Liver (tissue), 9 donors: ENCODE measurements around the gene ATP10A. TPM values are rescaled to one million over a fixed set of nuclear protein-coding genes. Genes with fewer than 3 reads are reported as not detected.

Experiments
- DNase-seq: peaks from one replicate; pipeline ENCODE4 v3.0.0-alpha.2; 2017; ENCODE audit warnings: low spot score
- H3K27ac ChIP-seq, 2 donors: one replicate each; pipeline ENCODE4 v1.7.0; 2013; ENCODE audit warnings: inconsistent platforms in 2 of 2, low read length in 2 of 2, control low read depth in 1 of 2, low read depth in 1 of 2, mild to moderate bottlenecking in 1 of 2
- H3K27me3 ChIP-seq, 4 donors: one replicate each; pipeline versions ENCODE4 v1.6.1 to v1.7.0; 2013; ENCODE audit warnings: low read length in 3 of 4, inconsistent platforms in 1 of 4, mild to moderate bottlenecking in 1 of 4, moderate library complexity in 1 of 4; ENCODE audit not compliant: control insufficient read depth in 4 of 4, insufficient read depth in 4 of 4
- H3K36me3 ChIP-seq, 4 donors: one replicate each; pipeline versions ENCODE4 v1.6.1 to v1.7.0; 2013; ENCODE audit warnings: low read length in 3 of 4, mild to moderate bottlenecking in 3 of 4, low read depth in 1 of 4, moderate library complexity in 1 of 4; ENCODE audit not compliant: control insufficient read depth in 4 of 4, insufficient read depth in 3 of 4
- H3K4me1 ChIP-seq, 4 donors: one replicate each; pipeline versions ENCODE4 v1.6.1 to v1.7.0; 2013; ENCODE audit warnings: low read length in 3 of 4, mild to moderate bottlenecking in 3 of 4, moderate library complexity in 1 of 4; ENCODE audit not compliant: control insufficient read depth in 4 of 4, insufficient read depth in 4 of 4
- H3K4me3 ChIP-seq, 3 donors: one replicate each; pipeline versions ENCODE4 v1.6.1 to v1.7.0; 2013; ENCODE audit warnings: low read length in 3 of 3, control low read depth in 1 of 3, low read depth in 1 of 3, mild to moderate bottlenecking in 1 of 3
- H3K9ac ChIP-seq, 2 donors: one replicate each; pipeline ENCODE4 v1.7.0; 2013; ENCODE audit warnings: low read length in 2 of 2, mild to moderate bottlenecking in 2 of 2, moderate library complexity in 2 of 2, control low read depth in 1 of 2, low read depth in 1 of 2
- H3K9me3 ChIP-seq, 4 donors: one replicate each; pipeline versions ENCODE4 v1.6.1 to v1.7.0; 2013; ENCODE audit warnings: low read length in 3 of 4; ENCODE audit not compliant: control insufficient read depth in 4 of 4
- EGR1 ChIP-seq, 2 donors: IDR thresholded peaks; 2 replicates each; pipeline ENCODE4 v1.6.1; 2016 to 2018; ENCODE audit warnings: antibody characterized with exemption in 2 of 2, low read depth in 2 of 2
- FOXA2 ChIP-seq: IDR thresholded peaks from 2 replicates; pipeline ENCODE4 v1.6.1; 2016; ENCODE audit warnings: antibody characterized with exemption
- GABPA ChIP-seq, 2 donors: IDR thresholded peaks in 1 of 2; conservative IDR thresholded peaks in 1 of 2; 2 replicates each; pipeline ENCODE4 v1.6.1; 2016; ENCODE audit warnings: antibody characterized with exemption in 2 of 2, mild to moderate bottlenecking in 1 of 2, moderate library complexity in 1 of 2
- HNF4A ChIP-seq, 2 donors: conservative IDR thresholded peaks; 2 replicates each; pipeline ENCODE4 v1.6.1; 2016; ENCODE audit warnings: antibody characterized with exemption in 2 of 2, mild to moderate bottlenecking in 2 of 2
- JUND ChIP-seq, 2 donors: IDR thresholded peaks; 2 replicates each; pipeline ENCODE4 v1.6.1; 2016; ENCODE audit warnings: antibody characterized with exemption in 2 of 2
- RAD21 ChIP-seq, 2 donors: IDR thresholded peaks; 2 replicates each; pipeline ENCODE4 v1.6.1; 2016; ENCODE audit warnings: antibody characterized with exemption in 2 of 2, mild to moderate bottlenecking in 2 of 2
- RXRA ChIP-seq, 2 donors: IDR thresholded peaks; 2 replicates each; pipeline ENCODE4 v1.6.1; 2017 to 2018; ENCODE audit warnings: antibody characterized with exemption in 2 of 2, mild to moderate bottlenecking in 1 of 2
- SP1 ChIP-seq: IDR thresholded peaks from 2 replicates; pipeline ENCODE4 v1.6.1; 2018; ENCODE audit warnings: antibody characterized with exemption, mild to moderate bottlenecking
- YY1 ChIP-seq: IDR thresholded peaks from 2 replicates; pipeline ENCODE4 v1.6.1; 2016; ENCODE audit warnings: antibody characterized with exemption, mild to moderate bottlenecking
- whole genome bisulfite sequencing: extraction: QIAGEN DNeasy Blood & Tissue Kit; methylation state at CpG from one replicate; pipeline ENCODE4 v1.1.7; 2013; 5-methylcytosine and 5-hydroxymethylcytosine counted together
- polyA plus RNA-seq, 2 donors: library from polyadenylated mRNA; stranded (reverse) in 1 of 2; unstranded in 1 of 2; fragments of 200-250 nt in 1 of 2; fragments of >200 nt in 1 of 2; fragmentation: Nextera tagmentation in 1 of 2; extraction: Ambion mirVana in 1 of 2; gene quantifications; one replicate each; pipeline versions ENCODE4 v1.2.1 to v1.2.3, GENCODE V29; 2013 to 2015
- total RNA-seq, 2 donors: library from RNA; depleted of rRNA; stranded (reverse); fragments of >200 nt; gene quantifications; one replicate each; pipeline ENCODE4 v1.2.3, GENCODE V29; 2014
- TF ChIP-seq, protein P1 (sequence below): IDR thresholded peaks from 2 replicates; pipeline ENCODE4 v1.6.1; 2016; ENCODE audit warnings: antibody characterized with exemption, mild to moderate bottlenecking
- TF ChIP-seq, protein P2 (sequence below): IDR thresholded peaks from 2 replicates; pipeline ENCODE4 v1.6.1; 2016; ENCODE audit warnings: antibody characterized with exemption
- TF ChIP-seq, protein P3 (sequence below): IDR thresholded peaks from 2 replicates; pipeline ENCODE4 v1.6.1; 2016; ENCODE audit warnings: antibody characterized with exemption
- TF ChIP-seq, protein P4 (sequence below): IDR thresholded peaks from 2 replicates; pipeline ENCODE4 v1.6.1; 2016; ENCODE audit warnings: antibody characterized with exemption
- donor health status: healthy.
- donor health status: healthy.
- donor health status: healthy.
- donor health status: healthy.
- donor health status: healthy.

ATP10A gene
- total and polyA plus RNA-seq, 4 donors = 0.22 to 1.8 (median 0.39) TPM

DNA sequence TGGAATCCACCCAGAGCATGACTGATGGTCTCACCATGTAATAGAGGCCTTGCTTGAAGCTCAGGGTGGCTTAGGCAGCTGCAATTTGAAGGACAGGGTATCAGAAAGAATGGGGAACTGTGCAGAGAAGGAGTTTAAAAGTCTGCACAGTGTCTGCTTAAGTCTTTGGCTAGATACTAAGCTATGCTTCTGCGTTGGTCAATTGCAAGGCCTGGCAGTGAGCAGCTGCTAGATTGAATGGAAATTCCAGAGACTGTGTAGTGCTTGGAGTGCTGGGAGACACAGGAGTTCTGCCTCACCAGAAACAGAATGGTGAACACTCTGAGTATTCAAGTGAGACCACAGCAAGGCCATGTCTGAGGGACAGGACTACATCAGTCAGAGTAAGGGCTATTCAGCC lies 17.3 kb upstream of the ATP10A start:
- Histone ChIP-seq H3K9ac (no peak overlapping the region), H3K27ac (no peak overlapping the region), H3K27me3 (no peaks in the 10 kb centered on the region), H3K36me3 (no peaks in the 10 kb centered on the region), H3K4me3 (no peak overlapping the region), H3K4me1 (no peaks in the 10 kb centered on the region), H3K9me3 (no peaks in the 10 kb centered on the region)
- WGBS = 83% methylated on average over 1 of the region's 1 CpG
- TF ChIP-seq, protein P1, sequence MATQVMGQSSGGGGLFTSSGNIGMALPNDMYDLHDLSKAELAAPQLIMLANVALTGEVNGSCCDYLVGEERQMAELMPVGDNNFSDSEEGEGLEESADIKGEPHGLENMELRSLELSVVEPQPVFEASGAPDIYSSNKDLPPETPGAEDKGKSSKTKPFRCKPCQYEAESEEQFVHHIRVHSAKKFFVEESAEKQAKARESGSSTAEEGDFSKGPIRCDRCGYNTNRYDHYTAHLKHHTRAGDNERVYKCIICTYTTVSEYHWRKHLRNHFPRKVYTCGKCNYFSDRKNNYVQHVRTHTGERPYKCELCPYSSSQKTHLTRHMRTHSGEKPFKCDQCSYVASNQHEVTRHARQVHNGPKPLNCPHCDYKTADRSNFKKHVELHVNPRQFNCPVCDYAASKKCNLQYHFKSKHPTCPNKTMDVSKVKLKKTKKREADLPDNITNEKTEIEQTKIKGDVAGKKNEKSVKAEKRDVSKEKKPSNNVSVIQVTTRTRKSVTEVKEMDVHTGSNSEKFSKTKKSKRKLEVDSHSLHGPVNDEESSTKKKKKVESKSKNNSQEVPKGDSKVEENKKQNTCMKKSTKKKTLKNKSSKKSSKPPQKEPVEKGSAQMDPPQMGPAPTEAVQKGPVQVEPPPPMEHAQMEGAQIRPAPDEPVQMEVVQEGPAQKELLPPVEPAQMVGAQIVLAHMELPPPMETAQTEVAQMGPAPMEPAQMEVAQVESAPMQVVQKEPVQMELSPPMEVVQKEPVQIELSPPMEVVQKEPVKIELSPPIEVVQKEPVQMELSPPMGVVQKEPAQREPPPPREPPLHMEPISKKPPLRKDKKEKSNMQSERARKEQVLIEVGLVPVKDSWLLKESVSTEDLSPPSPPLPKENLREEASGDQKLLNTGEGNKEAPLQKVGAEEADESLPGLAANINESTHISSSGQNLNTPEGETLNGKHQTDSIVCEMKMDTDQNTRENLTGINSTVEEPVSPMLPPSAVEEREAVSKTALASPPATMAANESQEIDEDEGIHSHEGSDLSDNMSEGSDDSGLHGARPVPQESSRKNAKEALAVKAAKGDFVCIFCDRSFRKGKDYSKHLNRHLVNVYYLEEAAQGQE = no peak
- no peak for TF ChIP-seq GABPA (IDR thresholded peaks at IDR 0.05 in 1 of 2, conservative IDR thresholded peaks at IDR 0.05 in 1 of 2)
- no peak for TF ChIP-seq RXRA (IDR thresholded peaks at IDR 0.05)
- TF ChIP-seq, protein P2, sequence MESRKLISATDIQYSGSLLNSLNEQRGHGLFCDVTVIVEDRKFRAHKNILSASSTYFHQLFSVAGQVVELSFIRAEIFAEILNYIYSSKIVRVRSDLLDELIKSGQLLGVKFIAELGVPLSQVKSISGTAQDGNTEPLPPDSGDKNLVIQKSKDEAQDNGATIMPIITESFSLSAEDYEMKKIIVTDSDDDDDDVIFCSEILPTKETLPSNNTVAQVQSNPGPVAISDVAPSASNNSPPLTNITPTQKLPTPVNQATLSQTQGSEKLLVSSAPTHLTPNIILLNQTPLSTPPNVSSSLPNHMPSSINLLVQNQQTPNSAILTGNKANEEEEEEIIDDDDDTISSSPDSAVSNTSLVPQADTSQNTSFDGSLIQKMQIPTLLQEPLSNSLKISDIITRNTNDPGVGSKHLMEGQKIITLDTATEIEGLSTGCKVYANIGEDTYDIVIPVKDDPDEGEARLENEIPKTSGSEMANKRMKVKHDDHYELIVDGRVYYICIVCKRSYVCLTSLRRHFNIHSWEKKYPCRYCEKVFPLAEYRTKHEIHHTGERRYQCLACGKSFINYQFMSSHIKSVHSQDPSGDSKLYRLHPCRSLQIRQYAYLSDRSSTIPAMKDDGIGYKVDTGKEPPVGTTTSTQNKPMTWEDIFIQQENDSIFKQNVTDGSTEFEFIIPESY = no peak
- TF ChIP-seq, protein P3, sequence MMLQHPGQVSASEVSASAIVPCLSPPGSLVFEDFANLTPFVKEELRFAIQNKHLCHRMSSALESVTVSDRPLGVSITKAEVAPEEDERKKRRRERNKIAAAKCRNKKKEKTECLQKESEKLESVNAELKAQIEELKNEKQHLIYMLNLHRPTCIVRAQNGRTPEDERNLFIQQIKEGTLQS = no peak
- no peak for TF ChIP-seq JUND (IDR thresholded peaks at IDR 0.05)
- TF ChIP-seq HNF4A (conservative IDR thresholded peaks at IDR 0.05) = no peak
- TF ChIP-seq SP1 = no peak
- TF ChIP-seq FOXA2 = no peak
- TF ChIP-seq RAD21 (IDR thresholded peaks at IDR 0.05) = no peak
- TF ChIP-seq, protein P4, sequence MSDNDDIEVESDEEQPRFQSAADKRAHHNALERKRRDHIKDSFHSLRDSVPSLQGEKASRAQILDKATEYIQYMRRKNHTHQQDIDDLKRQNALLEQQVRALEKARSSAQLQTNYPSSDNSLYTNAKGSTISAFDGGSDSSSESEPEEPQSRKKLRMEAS = no peak
- DNase-seq = no peak

DNA sequence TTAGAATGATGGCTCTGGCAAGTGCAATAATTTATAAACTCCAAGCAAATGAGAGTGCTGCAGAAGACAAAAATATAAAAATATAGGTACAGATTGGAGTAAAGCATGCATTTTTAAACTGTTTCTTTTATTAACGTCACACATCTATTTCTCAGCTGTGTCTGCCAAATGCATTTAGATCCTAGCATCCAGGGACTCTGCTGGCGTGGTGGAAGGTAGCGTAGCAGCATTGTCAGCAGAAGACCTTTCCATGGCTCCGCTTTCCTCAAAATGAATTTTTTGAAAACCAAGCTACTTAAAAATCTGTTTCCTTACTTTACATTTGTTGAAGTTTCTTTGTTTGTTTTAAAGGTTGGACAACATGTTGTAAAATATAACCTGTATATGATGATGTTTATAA lies 16.3 kb upstream of the ATP10A start:
- Histone ChIP-seq H3K9ac (no peak overlapping the region), H3K4me3 (no peak overlapping the region), H3K4me1 (no peaks in the 10 kb centered on the region), H3K27me3 (no peaks in the 10 kb centered on the region), H3K9me3 (no peaks in the 10 kb centered on the region), H3K27ac (no peak overlapping the region), H3K36me3 (no peaks in the 10 kb centered on the region)
- 91% methylated on average over 4 of the region's 4 CpGs for WGBS
- no peak for DNase-seq
- TF ChIP-seq SP1 = no peak
- no peak for TF ChIP-seq RAD21 (IDR thresholded peaks at IDR 0.05)
- no peak for TF ChIP-seq GABPA (IDR thresholded peaks at IDR 0.05 in 1 of 2, conservative IDR thresholded peaks at IDR 0.05 in 1 of 2)
- TF ChIP-seq, protein P4 = no peak
- no peak for TF ChIP-seq EGR1 (IDR thresholded peaks at IDR 0.05; ENCODE audit: low read depth in 2 of 2)
- no peak for TF ChIP-seq YY1
- no peak for TF ChIP-seq FOXA2
